GM12875 (cell line): ENCODE data around the gene FXN.

ENCODE experiments used
- H3K4me3 ChIP-seq: one replicate; pipeline ENCODE4 v1.5.1; 2011; ENCODE audit warnings: low read depth, low read length, control low read depth
- CTCF ChIP-seq: IDR thresholded peaks from 2 replicates; pipeline ENCODE4 v1.5.1; 2011; ENCODE audit warnings: low read depth, mild to moderate bottlenecking, control low read depth, inconsistent platforms, low read length, moderate library complexity, borderline replicate concordance; ENCODE audit not compliant: insufficient read depth

FXN gene

DNA sequence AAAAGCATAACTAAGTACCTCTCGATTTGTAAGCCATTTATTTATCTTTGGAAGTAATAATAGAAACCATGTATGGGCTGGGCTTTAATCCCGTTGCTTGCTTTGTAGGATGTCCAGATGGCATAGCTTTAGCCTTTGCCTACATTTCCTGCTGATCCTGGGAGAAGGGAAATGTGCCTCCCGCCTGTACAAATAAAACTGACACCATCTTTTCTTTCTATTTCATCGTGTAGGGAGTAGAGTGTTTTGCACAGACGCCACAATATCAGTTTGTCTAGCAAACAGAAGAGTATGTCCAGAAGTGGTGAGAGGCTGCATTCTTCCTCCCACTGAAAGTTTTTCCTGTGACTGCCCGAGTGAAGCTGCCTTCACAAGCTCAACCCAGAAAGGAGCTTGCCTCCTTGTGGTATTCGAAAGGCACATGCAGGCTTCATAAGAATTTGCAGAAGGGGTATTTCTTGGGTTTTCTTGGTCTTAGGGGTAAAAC is 113.8 kb downstream of the FXN start:
- no peak overlapping the region for H3K4me3 ChIP-seq
- no peak for TF ChIP-seq CTCF
